HG02840 (cell line): ENCODE results near the gene FAAH.

Experiments
- ATAC-seq: cut with Tn5 transposase; IDR thresholded peaks from one replicate; pipeline ENCODE4 v1.9.1; 2021; ENCODE audit warnings: mild to moderate bottlenecking, moderate library complexity, moderate number of reproducible peaks; ENCODE audit not compliant: unreplicated experiment, low FRiP score

Gene FAAH

GRCh38 chr1:46399307-46399706 lies 5.2 kb downstream of the FAAH start:
- no peak for ATAC-seq

DNA sequence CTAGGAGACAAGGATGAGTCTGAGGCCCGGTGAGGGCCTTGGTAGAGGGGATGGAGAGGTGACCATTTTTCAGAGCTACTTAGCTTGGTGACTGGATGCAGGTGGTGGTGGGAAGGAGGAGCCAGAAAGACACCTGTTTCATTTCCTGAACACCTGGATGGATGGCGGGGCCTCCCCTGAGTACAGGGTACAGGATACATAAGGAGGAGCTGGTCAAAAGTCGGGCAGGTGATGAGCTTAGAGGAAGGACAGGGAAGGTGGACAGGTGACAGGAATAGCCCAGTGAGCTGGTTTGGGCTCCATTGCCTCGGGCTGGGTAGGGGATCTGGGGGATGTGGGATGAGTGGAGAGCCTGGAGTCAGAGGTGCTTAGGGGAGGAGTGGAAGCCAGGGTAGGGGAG lies 6.3 kb downstream of the FAAH start:
- no peak for ATAC-seq

DNA sequence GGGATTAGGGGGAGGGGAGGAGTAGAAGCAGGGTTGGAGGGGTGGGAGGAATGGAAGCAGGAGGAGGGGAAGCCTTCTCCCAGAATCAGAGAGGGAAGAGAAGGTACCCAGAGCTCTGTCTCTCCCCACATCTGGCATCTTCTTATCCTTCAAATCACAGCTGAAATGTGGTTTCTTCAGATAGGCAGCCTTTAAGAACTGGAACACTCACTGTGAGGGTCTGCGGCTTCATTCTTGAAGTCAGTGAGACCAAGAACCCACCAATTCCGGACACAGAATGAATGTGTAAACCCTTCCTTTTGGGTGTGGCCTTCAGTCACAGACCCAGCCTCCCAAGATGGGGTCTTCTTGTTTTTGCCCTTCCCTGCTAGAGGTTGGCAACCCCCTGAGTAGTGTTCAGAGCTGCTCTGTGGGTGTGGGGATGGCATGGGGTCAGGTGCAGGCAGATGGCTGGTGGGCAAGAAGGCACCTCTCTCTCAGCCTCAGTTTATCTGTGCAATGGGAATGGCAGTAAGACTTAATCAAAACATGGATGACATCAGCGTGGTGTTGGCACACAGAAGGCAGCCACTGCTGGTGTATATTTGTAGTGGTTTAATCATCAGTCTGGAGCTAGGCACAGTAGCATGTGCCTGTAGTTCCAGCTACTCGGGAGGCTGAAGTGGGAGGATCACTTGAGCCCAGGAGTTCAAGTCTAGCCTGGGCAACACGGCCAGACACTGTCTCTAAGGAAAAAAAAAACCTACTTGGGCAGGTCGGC lies 7.2 kb downstream of the FAAH start:
- ATAC-seq, result no peak

DNA sequence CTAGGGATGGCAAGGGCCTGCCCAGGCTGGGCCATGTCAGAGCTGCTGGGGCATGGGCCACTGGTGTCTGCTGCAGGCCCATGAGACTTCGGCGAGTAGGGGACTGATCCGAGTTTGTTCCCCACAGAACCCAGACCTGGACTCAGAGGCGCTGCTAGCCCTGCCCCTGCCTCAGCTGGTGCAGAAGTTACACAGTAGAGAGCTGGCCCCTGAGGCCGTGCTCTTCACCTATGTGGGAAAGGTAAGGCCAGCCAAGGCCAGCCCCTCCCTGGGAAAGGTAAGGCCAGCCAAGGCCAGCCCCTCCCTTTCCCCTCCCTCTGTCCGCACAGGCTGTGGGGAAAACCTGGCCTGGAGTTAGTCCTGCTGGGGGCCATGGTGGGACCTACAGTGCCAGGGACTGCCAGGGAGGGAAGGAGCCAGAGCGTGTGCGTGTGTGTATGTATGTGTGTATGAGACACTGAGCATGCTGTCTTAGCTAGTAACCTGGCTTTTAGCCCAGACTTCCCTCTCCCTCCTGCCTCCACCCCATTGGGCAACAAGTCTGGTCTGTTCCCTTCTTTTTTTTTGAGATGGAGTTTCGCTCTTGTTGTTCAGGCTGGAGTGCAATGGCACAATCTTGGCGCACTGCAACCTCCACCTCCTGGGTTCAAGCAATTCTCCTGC lies 8.0 kb downstream of the FAAH start:
- ATAC-seq, result no peak

DNA sequence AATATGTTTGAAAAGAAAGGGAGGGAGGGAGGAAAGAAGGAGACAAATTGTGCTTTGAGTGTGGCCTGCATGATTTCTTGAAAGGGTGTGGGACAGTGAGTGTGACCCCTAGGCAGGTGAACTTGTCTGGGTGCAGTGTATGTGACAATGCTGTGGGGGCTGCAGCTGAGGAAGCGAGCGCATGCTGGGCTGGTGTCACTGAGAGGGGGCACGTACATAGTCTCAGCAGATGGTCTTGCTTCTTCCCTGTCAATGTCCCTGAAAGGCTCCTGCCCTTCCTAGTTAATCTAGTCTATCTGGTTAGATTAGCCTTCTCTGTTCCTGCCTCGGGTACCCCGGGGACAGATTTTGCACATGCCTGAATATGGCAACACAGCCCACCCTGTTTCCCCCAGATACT lies 9.8 kb downstream of the FAAH start:
- ATAC-seq, result no peak

- no peak for ATAC-seq
Measured at GRCh38 chr1:46404482-46405196, 10.5 kb downstream of the FAAH start.

DNA sequence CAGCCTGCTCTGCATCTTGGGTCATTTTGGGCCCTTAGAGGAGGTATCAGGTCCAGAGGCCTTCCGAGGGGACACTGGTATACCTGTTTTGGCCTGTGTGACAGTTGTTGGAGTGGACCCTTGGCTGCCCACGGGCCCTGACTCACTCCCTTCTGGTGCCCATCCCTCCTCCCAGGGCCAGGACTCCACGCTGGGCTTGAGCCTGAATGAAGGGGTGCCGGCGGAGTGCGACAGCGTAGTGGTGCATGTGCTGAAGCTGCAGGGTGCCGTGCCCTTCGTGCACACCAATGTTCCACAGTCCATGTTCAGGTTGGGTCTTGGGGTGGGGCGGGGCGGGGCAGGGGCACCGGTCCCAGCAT lies 11.1 kb downstream of the FAAH start:
- no peak for ATAC-seq

GRCh38 chr1:46405724-46406123 lies 11.6 kb downstream of the FAAH start:
- ATAC-seq, result no peak

DNA sequence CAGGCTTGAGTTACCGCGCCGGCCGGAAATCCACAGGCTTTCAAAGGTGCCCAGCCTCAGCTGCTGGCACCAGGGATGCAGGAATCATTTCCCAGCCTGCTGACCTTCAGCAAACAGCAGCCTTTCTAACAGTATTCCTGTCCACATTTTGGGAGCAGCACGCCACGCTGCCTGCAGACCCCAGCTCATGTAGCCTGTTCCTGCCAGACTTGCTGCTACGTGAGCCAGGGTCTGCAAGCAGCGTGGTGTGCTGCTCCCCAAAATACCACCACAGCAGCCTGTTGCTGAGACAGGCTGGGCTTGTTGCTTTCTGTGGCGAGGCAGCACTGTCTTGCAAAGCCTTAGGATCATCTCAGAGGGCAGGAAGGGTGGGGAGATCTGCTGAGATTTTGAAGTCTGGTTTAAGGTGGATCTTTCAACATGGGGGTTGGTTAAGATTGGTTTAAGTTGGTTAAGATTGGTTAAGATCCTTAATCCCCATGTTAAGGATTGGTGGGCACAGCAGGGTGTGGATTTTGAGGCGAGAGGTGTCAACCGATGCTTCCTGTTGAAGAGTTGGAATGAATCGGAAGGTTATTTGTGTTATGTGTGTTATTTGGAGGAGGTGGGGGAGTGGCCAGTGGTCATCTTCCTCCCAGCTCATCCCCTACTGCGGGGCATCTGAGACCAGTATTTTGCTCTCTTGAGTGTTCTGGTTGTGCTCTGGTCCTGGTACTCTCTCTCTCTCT lies 12.9 kb downstream of the FAAH start:
- no peak for ATAC-seq

DNA sequence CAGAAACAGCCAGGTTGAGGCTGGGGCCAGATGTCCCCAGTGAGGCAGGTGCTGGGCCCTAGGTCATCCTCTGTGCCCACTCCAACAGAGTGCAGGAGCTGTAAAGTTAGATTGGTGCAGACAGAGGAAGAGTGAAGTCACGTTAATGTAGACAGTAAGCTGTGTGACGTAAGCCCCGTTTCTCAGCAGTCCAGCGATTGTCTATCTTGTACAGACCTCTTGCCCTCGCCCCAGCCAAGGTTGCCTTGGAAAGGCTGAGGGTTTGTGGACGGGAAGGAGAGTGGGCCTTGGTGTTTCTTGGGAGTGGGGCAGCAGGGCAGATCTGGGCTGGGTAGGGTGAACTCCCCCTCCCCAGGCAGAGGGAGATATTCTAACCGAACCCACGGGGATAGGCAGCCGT lies 13.5 kb downstream of the FAAH start:
- ATAC-seq, result no peak

DNA sequence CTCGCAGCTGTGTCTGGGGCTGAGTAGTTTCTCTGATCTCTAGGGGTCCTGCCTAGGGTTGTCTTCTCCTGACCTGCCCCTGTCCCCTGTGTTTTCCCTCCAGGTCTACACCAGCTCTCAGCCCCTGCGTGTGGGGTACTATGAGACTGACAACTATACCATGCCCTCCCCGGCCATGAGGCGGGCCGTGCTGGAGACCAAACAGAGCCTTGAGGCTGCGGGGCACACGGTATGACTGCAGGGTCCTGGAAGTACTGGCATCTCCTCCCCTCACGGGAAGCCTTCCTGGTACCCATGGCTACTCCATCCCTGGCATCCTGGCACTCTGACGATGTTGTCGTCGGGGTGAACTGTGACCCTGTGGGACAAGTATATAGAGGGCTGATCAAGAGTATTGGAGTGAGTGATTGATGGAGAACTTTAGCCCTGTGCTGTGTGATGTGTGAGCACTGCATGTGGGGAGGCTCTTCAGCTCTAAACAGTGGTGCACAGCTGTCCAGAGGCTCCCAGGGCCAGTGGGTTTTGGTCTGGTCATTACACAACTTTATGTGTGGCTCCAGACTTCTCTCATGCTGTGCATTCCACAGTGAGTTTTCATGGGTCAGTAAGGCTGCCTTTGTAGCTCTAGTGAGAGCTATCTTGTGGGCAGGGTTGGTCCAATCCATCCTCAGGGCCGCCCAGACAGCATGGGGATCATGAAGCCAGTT lies 14.4 kb downstream of the FAAH start:
- no peak for ATAC-seq

GRCh38 chr1:46409063-46409372 lies 14.9 kb downstream of the FAAH start:
- ATAC-seq, result no peak

DNA sequence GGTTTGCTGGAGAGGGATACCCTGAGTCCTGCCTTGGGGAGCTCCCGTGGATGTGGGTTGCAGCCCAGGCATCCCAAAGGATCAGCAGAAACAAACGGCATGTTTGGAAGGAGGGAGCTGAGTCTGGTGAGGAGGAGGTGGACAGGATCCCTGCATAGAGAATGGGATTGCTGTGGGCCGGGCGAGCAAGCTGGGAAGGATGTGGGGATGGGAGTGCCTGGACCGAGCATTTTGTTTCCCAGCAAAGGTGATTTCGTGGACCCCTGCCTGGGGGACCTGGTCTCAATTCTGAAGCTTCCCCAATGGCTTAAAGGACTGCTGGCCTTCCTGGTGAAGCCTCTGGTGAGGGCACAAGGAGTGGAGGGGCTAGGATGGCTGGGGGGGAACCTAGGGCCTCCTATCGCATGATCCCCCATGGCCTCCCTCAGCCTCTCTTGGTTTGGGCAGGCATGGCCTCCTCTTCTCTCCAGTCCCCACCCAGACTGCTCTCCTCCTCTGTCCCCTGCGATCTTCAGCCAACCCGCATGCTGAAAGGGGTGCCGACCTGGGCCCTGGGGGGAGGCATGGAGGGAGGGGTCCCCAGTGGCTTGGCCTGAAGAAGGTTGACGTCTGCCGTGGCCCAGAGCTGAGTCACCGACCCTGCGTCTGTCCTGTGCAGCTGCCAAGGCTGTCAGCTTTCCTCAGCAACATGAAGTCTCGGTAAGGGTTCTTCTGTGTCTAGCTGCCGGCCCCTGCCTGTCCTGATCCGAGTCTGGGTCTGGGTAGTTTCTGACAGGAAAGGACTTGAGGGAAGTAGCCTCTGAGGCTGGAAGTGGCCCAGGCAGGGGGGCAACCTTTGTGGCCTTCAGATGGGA lies 16.3 kb downstream of the FAAH start:
- ATAC-seq, result no peak

- no peak for ATAC-seq
Measured at GRCh38 chr1:46411010-46411405, 16.9 kb downstream of the FAAH start.

- no peak for ATAC-seq
Measured at GRCh38 chr1:46411601-46412341, 17.7 kb downstream of the FAAH start.

DNA sequence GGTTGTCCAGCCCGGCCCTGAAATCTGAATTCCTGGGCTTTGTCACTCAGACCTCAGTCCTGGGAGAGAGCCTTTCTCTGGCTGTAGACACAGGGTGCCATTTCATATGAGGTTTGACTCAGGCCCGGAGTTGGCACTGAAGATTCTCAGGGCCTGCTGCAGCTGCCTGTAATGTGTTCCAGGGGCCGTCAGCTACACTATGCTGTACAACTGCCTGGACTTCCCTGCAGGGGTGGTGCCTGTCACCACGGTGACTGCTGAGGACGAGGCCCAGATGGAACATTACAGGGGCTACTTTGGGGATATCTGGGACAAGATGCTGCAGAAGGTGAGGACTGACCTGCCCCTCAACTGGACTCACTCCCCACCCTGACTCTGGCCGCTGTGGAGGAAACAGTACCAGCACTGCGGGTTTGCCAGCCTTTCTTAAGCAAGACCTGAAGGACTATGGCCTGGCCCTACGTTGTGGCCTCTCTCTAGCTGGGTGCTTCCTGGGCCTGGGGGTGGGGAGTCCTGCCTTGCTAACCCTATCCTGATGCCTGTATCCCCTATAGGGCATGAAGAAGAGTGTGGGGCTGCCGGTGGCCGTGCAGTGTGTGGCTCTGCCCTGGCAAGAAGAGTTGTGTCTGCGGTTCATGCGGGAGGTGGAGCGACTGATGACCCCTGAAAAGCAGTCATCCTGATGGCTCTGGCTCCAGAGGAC lies 18.9 kb downstream of the FAAH start:
- no peak for ATAC-seq

DNA sequence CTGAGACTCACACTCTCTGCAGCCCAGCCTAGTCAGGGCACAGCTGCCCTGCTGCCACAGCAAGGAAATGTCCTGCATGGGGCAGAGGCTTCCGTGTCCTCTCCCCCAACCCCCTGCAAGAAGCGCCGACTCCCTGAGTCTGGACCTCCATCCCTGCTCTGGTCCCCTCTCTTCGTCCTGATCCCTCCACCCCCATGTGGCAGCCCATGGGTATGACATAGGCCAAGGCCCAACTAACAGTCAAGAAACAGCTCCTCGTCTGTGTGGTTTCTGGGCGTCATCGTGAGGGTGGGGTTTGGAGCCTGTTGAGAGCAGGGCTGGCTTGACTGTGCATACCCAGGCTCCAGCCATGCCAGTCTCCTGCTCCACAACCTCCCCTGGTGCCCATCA lies 19.5 kb downstream of the FAAH start:
- no peak for ATAC-seq

DNA sequence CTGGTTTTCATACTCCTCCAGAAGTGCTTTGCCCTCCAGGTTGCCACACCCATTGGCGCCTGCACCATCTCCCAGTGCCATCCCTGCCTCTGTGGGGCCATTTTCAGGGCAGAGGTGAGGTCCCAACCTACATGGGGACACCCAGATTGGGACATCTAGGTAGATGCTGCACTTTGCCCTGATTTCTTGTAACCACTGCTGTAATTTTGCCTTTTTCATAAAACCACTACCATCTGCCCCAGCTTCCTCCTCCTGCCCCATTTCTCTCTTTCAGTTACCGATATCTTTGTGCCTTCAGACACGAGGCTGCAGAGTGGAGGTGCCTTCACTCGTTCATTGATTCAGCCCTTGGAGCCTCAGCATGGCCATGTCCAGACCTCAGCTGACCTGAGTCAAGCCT lies 21.4 kb downstream of the FAAH start:
- ATAC-seq, result no peak

- no peak for ATAC-seq
Measured at GRCh38 chr1:46418976-46419375, 24.9 kb downstream of the FAAH start.
